ENCODE data around the gene MICU1.
"Not testable (repeated sequence)": the region's sequence is repeated elsewhere in the genome, so short reads cannot be mapped to it uniquely, and the experiment has no call there.

The MICU1 gene

GRCh38 chr10:72472306-72472705, 153.6 kb downstream of the MICU1 start:
- H3K4me1 ChIP-seq (ENCODE audit: control insufficient read depth in 1 of 2, insufficient read depth in 2 of 2, low read length in 2 of 2), result no peaks in the 10 kb centered on the region
- no peak overlapping the region for H3K4me3 ChIP-seq (ENCODE audit: low read depth in 1 of 2, low read length in 2 of 2)
- H3K36me3 ChIP-seq (ENCODE audit: control insufficient read depth in 1 of 2, insufficient read depth in 2 of 2, low read length in 2 of 2), result peaks cover 18 to 19% of the 10 kb centered on the region in 2 donors
- H3K9ac ChIP-seq (ENCODE audit: low read depth in 1 of 2, low read length in 2 of 2), result no peak overlapping the region
- no peak overlapping the region for H3K27ac ChIP-seq (ENCODE audit: low read depth, low read length)
- no peaks in the 10 kb centered on the region for H3K9me3 ChIP-seq (ENCODE audit: control insufficient read depth in 1 of 2, low read length in 2 of 2)
- H3K27me3 ChIP-seq (ENCODE audit: control insufficient read depth in 1 of 2, insufficient read depth in 2 of 2, low read length in 2 of 2), result no peaks in the 10 kb centered on the region

- no peaks in the 10 kb centered on the region for H3K4me1 ChIP-seq (ENCODE audit: control insufficient read depth in 1 of 2, insufficient read depth in 2 of 2, low read length in 2 of 2)
- H3K9ac ChIP-seq (ENCODE audit: low read depth in 1 of 2, low read length in 2 of 2), result no peak overlapping the region
- no peaks in the 10 kb centered on the region for H3K27me3 ChIP-seq (ENCODE audit: control insufficient read depth in 1 of 2, insufficient read depth in 2 of 2, low read length in 2 of 2)
- H3K9me3 ChIP-seq (ENCODE audit: control insufficient read depth in 1 of 2, low read length in 2 of 2), result no peaks in the 10 kb centered on the region
- peaks cover 18 to 19% of the 10 kb centered on the region in 2 donors for H3K36me3 ChIP-seq (ENCODE audit: control insufficient read depth in 1 of 2, insufficient read depth in 2 of 2, low read length in 2 of 2)
- no peak overlapping the region for H3K4me3 ChIP-seq (ENCODE audit: low read depth in 1 of 2, low read length in 2 of 2)
- H3K27ac ChIP-seq (ENCODE audit: low read depth, low read length), result no peak overlapping the region
These were observed 155.2 kb downstream of the MICU1 start for GRCh38 chr10:72470666-72471065.

- H3K9me3 ChIP-seq (ENCODE audit: control insufficient read depth in 1 of 2, low read length in 2 of 2); H3K9ac ChIP-seq (ENCODE audit: low read depth in 1 of 2, low read length in 2 of 2); H3K27ac ChIP-seq (ENCODE audit: low read depth, low read length); H3K4me3 ChIP-seq (ENCODE audit: low read depth in 1 of 2, low read length in 2 of 2); H3K4me1 ChIP-seq (ENCODE audit: control insufficient read depth in 1 of 2, insufficient read depth in 2 of 2, low read length in 2 of 2); H3K27me3 ChIP-seq (ENCODE audit: control insufficient read depth in 1 of 2, insufficient read depth in 2 of 2, low read length in 2 of 2); H3K36me3 ChIP-seq (ENCODE audit: control insufficient read depth in 1 of 2, insufficient read depth in 2 of 2, low read length in 2 of 2): not testable (repeated sequence)
These were observed 158.8 kb downstream of the MICU1 start for GRCh38 chr10:72467064-72467463.

DNA sequence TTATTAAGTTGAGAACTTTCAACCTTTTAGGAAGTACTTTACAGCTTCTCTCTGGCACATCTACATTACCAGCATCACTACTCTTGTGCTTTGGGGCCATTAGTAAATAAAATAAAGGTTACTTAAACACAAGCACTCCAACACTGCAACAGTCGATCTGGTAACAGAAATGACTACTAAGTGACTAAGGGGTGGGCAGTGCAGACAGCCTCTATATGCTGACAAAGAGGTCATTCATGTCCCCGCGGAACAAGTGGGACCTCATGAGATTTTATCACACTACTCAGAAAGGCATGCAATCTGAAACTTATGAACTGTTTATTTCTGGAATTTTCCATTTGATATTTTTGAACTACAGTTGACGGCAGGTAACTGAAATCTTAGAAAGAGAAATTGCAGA, 159.9 kb downstream of the MICU1 start:
- no peak overlapping the region for H3K4me3 ChIP-seq (ENCODE audit: low read depth in 1 of 2, low read length in 2 of 2)
- no peak overlapping the region for H3K9ac ChIP-seq (ENCODE audit: low read depth in 1 of 2, low read length in 2 of 2)
- peaks cover 6 to 8% of the 10 kb centered on the region in 2 donors for H3K36me3 ChIP-seq (ENCODE audit: control insufficient read depth in 1 of 2, insufficient read depth in 2 of 2, low read length in 2 of 2)
- H3K9me3 ChIP-seq (ENCODE audit: control insufficient read depth in 1 of 2, low read length in 2 of 2), result no peaks in the 10 kb centered on the region
- no peaks in the 10 kb centered on the region for H3K4me1 ChIP-seq (ENCODE audit: control insufficient read depth in 1 of 2, insufficient read depth in 2 of 2, low read length in 2 of 2)
- no peaks in the 10 kb centered on the region for H3K27me3 ChIP-seq (ENCODE audit: control insufficient read depth in 1 of 2, insufficient read depth in 2 of 2, low read length in 2 of 2)
- H3K27ac ChIP-seq (ENCODE audit: low read depth, low read length), result no peak overlapping the region

DNA sequence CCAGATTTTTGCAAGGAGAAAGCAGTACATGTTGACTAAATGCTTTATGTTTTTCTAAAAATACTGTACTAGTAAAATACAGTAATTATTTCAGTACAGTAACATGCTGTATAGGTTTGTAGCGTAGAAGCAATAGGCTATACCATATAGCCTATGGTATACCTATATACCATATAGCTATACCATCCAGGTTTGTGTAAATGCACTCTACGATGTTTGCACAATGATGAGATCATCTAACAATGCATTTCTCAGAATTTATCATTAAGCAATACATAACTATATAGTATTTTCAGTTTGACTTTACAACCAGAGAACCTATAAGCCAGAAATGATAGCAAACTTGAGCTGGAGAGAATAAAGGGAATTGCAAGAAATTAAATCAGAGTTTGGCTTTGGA, 161.4 kb downstream of the MICU1 start:
- Histone ChIP-seq H3K27ac (ENCODE audit: low read depth, low read length) (no peak overlapping the region), H3K27me3 (ENCODE audit: control insufficient read depth in 1 of 2, insufficient read depth in 2 of 2, low read length in 2 of 2) (no peaks in the 10 kb centered on the region), H3K9ac (ENCODE audit: low read depth in 1 of 2, low read length in 2 of 2) (no peak overlapping the region), H3K36me3 (ENCODE audit: control insufficient read depth in 1 of 2, insufficient read depth in 2 of 2, low read length in 2 of 2) (no peaks in the 10 kb centered on the region), H3K4me3 (ENCODE audit: low read depth in 1 of 2, low read length in 2 of 2) (no peak overlapping the region), H3K4me1 (ENCODE audit: control insufficient read depth in 1 of 2, insufficient read depth in 2 of 2, low read length in 2 of 2) (no peaks in the 10 kb centered on the region), H3K9me3 (ENCODE audit: control insufficient read depth in 1 of 2, low read length in 2 of 2) (no peaks in the 10 kb centered on the region)

DNA sequence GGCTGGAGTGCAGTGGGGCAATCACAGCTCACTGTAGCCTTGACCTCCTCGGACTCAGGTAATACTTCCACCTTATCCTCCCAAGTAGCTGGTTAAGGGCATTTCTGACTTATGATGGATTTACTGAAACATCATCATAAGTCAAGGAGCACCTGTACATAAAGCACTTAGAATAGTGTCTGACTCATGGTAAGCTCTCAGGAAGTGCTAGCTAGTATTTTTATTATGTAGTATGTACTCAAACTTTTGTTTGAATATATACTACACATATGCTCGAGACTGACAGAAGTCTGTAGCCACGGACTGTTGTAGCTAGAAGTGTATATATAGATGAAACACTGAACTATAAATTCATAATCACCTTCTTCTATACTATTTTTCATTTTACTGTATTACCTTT, 163.6 kb downstream of the MICU1 start:
- no peaks in the 10 kb centered on the region for H3K27me3 ChIP-seq (ENCODE audit: control insufficient read depth in 1 of 2, insufficient read depth in 2 of 2, low read length in 2 of 2)
- no peak overlapping the region for H3K4me3 ChIP-seq (ENCODE audit: low read depth in 1 of 2, low read length in 2 of 2)
- H3K36me3 ChIP-seq (ENCODE audit: control insufficient read depth in 1 of 2, insufficient read depth in 2 of 2, low read length in 2 of 2), result no peaks in the 10 kb centered on the region
- no peaks in the 10 kb centered on the region for H3K4me1 ChIP-seq (ENCODE audit: control insufficient read depth in 1 of 2, insufficient read depth in 2 of 2, low read length in 2 of 2)
- H3K9ac ChIP-seq (ENCODE audit: low read depth in 1 of 2, low read length in 2 of 2), result no peak overlapping the region
- H3K27ac ChIP-seq (ENCODE audit: low read depth, low read length), result no peak overlapping the region
- H3K9me3 ChIP-seq (ENCODE audit: control insufficient read depth in 1 of 2, low read length in 2 of 2), result no peaks in the 10 kb centered on the region

GRCh38 chr10:72461085-72461484, 164.8 kb downstream of the MICU1 start:
- Histone ChIP-seq H3K4me3 (ENCODE audit: low read depth in 1 of 2, low read length in 2 of 2) (no peak overlapping the region), H3K9ac (ENCODE audit: low read depth in 1 of 2, low read length in 2 of 2) (no peak overlapping the region), H3K36me3 (ENCODE audit: control insufficient read depth in 1 of 2, insufficient read depth in 2 of 2, low read length in 2 of 2) (no peaks in the 10 kb centered on the region), H3K9me3 (ENCODE audit: control insufficient read depth in 1 of 2, low read length in 2 of 2) (no peaks in the 10 kb centered on the region), H3K27ac (ENCODE audit: low read depth, low read length) (no peak overlapping the region), H3K4me1 (ENCODE audit: control insufficient read depth in 1 of 2, insufficient read depth in 2 of 2, low read length in 2 of 2) (peaks cover 0 to 2% of the 10 kb centered on the region in 2 donors), H3K27me3 (ENCODE audit: control insufficient read depth in 1 of 2, insufficient read depth in 2 of 2, low read length in 2 of 2) (no peaks in the 10 kb centered on the region)

GRCh38 chr10:72460284-72460876, 165.5 kb downstream of the MICU1 start:
- Histone ChIP-seq H3K4me3 (ENCODE audit: low read depth in 1 of 2, low read length in 2 of 2) (no peak overlapping the region), H3K9ac (ENCODE audit: low read depth in 1 of 2, low read length in 2 of 2) (no peak overlapping the region), H3K27me3 (ENCODE audit: control insufficient read depth in 1 of 2, insufficient read depth in 2 of 2, low read length in 2 of 2) (no peaks in the 10 kb centered on the region), H3K36me3 (ENCODE audit: control insufficient read depth in 1 of 2, insufficient read depth in 2 of 2, low read length in 2 of 2) (no peaks in the 10 kb centered on the region), H3K9me3 (ENCODE audit: control insufficient read depth in 1 of 2, low read length in 2 of 2) (no peaks in the 10 kb centered on the region), H3K4me1 (ENCODE audit: control insufficient read depth in 1 of 2, insufficient read depth in 2 of 2, low read length in 2 of 2) (peaks cover 6 to 9% of the 10 kb centered on the region in 2 donors), H3K27ac (ENCODE audit: low read depth, low read length) (no peak overlapping the region)

DNA sequence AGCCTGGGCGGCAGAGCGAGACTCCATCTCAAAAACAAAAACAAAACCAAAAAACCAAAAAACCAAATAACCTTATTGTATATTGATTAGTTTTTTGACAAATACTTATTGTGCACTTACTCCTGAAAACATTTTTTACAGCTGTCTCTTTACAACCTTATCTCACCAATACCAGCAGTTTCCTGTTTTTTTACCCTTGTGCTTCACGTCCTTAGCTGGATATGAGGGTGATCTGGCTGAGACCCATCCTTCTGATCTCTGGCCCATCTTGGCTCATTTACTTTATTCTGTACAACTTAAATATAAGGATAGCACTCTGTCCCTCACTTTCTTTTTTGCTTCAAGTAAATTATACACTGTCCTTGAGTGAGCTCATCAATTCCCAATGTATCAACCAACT, 166.6 kb downstream of the MICU1 start:
- Histone ChIP-seq H3K9me3 (ENCODE audit: control insufficient read depth in 1 of 2, low read length in 2 of 2) (no peaks in the 10 kb centered on the region), H3K36me3 (ENCODE audit: control insufficient read depth in 1 of 2, insufficient read depth in 2 of 2, low read length in 2 of 2) (no peaks in the 10 kb centered on the region), H3K9ac (ENCODE audit: low read depth in 1 of 2, low read length in 2 of 2) (no peak overlapping the region), H3K27ac (ENCODE audit: low read depth, low read length) (no peak overlapping the region), H3K4me3 (ENCODE audit: low read depth in 1 of 2, low read length in 2 of 2) (no peak overlapping the region), H3K27me3 (ENCODE audit: control insufficient read depth in 1 of 2, insufficient read depth in 2 of 2, low read length in 2 of 2) (no peaks in the 10 kb centered on the region), H3K4me1 (ENCODE audit: control insufficient read depth in 1 of 2, insufficient read depth in 2 of 2, low read length in 2 of 2) (peaks cover 6 to 11% of the 10 kb centered on the region in 2 donors)

DNA sequence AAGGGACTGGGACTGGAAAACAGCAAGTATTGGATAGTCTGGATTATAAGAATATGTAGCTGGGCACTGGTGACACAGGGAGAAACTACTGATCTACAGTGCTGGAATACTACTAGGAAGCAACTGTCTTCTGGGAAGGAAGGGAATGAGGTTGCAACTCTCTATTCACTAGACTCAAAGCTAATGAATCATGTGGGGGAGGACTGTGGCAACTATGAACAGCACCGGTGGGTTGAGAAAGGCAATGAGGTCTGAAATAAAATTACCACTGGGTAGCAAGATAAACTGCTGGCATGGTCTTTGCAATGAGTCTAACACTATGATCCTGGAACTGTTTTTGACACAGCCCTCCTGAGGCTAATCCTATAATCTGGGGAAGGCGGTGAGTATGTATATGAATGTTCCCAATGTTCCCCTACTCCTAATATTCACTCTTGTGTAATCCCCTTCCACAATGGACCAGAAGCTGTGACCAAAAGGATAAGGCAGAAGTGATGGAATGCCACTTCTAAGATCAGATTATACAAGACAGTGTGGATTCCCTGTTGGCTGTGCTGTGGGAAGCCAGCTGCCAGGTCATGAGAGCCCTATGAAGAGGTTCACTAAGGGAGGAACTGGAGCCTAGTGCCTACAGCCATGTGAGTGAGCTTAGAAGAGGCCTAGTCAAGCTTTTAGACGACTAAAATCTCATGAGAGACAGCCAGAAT, 169.8 kb downstream of the MICU1 start:
- H3K27ac ChIP-seq (ENCODE audit: low read depth, low read length), result no peak overlapping the region
- no peaks in the 10 kb centered on the region for H3K9me3 ChIP-seq (ENCODE audit: control insufficient read depth in 1 of 2, low read length in 2 of 2)
- no peaks in the 10 kb centered on the region for H3K27me3 ChIP-seq (ENCODE audit: control insufficient read depth in 1 of 2, insufficient read depth in 2 of 2, low read length in 2 of 2)
- no peak overlapping the region for H3K9ac ChIP-seq (ENCODE audit: low read depth in 1 of 2, low read length in 2 of 2)
- peaks cover 0 to 4% of the 10 kb centered on the region in 2 donors for H3K36me3 ChIP-seq (ENCODE audit: control insufficient read depth in 1 of 2, insufficient read depth in 2 of 2, low read length in 2 of 2)
- H3K4me3 ChIP-seq (ENCODE audit: low read depth in 1 of 2, low read length in 2 of 2), result no peak overlapping the region
- H3K4me1 ChIP-seq (ENCODE audit: control insufficient read depth in 1 of 2, insufficient read depth in 2 of 2, low read length in 2 of 2), result peaks cover 6 to 11% of the 10 kb centered on the region in 2 donors
